Embryonic facial prominence (tissue), 1 donor: ENCODE measurements around the gene ACVR1B.

Experiments used
- DNase-seq: peaks from one replicate; pipeline ENCODE4 v3.0.0-alpha.2; 2016; ENCODE audit errors: extremely low spot score

Gene ACVR1B

GRCh38 chr12:51942501-51943000, 8.9 kb upstream of the ACVR1B start:
- DNase-seq: no peak

- no peak for DNase-seq
Measured at GRCh38 chr12:51943346-51943745, 8.2 kb upstream of the ACVR1B start.

GRCh38 chr12:51944608-51945233, 6.8 kb upstream of the ACVR1B start:
- no peak for DNase-seq

GRCh38 chr12:51947246-51947996, 4.1 kb upstream of the ACVR1B start:
- no peak for DNase-seq

- no peak for DNase-seq
Measured at GRCh38 chr12:51948066-51948465, 3.4 kb upstream of the ACVR1B start.

GRCh38 chr12:51949342-51950030, 2.0 kb upstream of the ACVR1B start:
- no peak for DNase-seq

GRCh38 chr12:51950682-51951198, 759 bp upstream of the ACVR1B start:
- no peak for DNase-seq

GRCh38 chr12:51951843-51952722, 584 bp downstream of the ACVR1B start:
- no peak for DNase-seq

- no peak for DNase-seq
Measured at GRCh38 chr12:51953089-51953488, 1.6 kb downstream of the ACVR1B start.

GRCh38 chr12:51953864-51954263, 2.4 kb downstream of the ACVR1B start:
- DNase-seq: no peak

GRCh38 chr12:51954561-51955361, 3.3 kb downstream of the ACVR1B start:
- DNase-seq: no peak

- DNase-seq: no peak
Measured at GRCh38 chr12:51955702-51956101, 4.2 kb downstream of the ACVR1B start.

GRCh38 chr12:51958542-51958941, 7.0 kb downstream of the ACVR1B start:
- DNase-seq: no peak

GRCh38 chr12:51959211-51959610, 7.7 kb downstream of the ACVR1B start:
- no peak for DNase-seq

GRCh38 chr12:51959921-51960320, 8.4 kb downstream of the ACVR1B start:
- DNase-seq: no peak

GRCh38 chr12:51960488-51960887, 9.0 kb downstream of the ACVR1B start:
- DNase-seq: no peak

GRCh38 chr12:51960890-51961289, 9.4 kb downstream of the ACVR1B start:
- no peak for DNase-seq

GRCh38 chr12:51961834-51962233, 10.3 kb downstream of the ACVR1B start:
- no peak for DNase-seq

- no peak for DNase-seq
Measured at GRCh38 chr12:51962737-51963136, 11.2 kb downstream of the ACVR1B start.

- DNase-seq: no peak
Measured at GRCh38 chr12:51963477-51963876, 12.0 kb downstream of the ACVR1B start.

- no peak for DNase-seq
Measured at GRCh38 chr12:51969643-51970042, 18.1 kb downstream of the ACVR1B start.
